ENCODE data around the gene OR52B2. TPM values are rescaled to one million over a fixed set of nuclear protein-coding genes. Genes with fewer than 3 reads are reported as not detected.
"Not testable (repeated sequence)": the region's sequence is repeated elsewhere in the genome, so short reads cannot be mapped to it uniquely, and the experiment has no call there.

The OR52B2 gene
- total RNA-seq, 1 donor from 2014 or later = not detected

GRCh38 chr11:6156628-6157359 is 13.3 kb downstream of the OR52B2 start:
- no peak for DNase-seq (ENCODE audit: low read depth)

DNA sequence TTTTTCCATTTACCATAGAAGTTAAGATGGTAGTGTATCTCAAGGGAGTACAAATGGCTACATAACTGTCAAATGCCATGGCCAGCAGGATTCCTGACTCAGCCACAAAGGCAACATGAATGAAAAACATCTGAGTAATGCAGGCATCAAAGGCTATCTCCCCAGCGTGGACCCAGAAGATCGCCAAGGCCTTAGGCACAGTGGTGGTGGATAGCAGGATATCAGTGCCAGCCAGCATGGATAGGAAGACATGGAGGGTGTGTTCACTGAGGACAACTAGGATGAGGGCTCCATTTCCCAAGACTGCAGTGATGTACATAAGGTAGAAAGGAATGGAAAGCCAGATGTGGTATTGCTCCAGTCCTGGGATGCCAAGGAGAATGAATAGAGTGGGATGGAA is 18.0 kb downstream of the OR52B2 start:
- DNase-seq (ENCODE audit: low read depth) = no peak

- no peak for DNase-seq (ENCODE audit: low read depth)
Observed at GRCh38 chr11:6151117-6151516, 19.0 kb downstream of the OR52B2 start.

GRCh38 chr11:6143737-6144136 is 26.4 kb downstream of the OR52B2 start:
- DNase-seq (ENCODE audit: low read depth) = not testable (repeated sequence)

DNA sequence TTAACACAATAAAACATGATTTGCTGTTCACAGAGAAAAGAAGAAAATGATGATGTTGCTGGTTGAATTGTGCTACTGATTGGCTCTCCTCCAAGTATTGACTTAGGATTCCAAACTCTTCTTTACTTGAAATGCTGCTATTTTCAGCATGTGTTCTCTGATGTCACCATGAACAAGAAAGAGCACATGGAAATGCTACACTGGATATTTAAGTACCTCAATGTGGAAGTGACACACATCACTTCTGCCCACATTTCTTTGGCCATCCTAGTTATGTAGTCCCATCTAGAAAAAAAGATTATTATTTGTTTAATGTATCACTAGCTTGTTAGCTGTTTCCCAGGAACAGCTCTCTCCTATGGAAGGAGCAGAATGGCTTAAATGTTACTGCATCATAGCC is 27.2 kb downstream of the OR52B2 start:
- DNase-seq (ENCODE audit: low read depth) = no peak

DNA sequence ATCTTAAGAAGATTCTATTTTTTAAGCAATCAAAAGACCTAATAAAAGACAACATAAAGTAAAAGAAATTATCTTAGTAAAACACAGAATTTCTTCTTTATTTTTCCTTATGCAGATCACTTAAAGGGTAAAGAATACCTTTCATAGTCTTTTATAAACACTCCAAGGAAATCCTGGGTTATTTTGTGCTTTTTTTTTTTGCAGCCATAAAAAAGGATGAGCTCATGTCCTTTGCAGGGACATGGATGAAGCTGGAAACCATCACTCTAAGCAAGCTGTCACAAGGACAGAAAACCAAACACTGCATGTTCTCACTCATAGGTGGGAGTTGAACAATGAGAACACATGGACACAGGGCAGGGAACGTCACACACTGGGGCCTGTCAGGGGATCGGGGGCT is 34.2 kb downstream of the OR52B2 start:
- not testable (repeated sequence) for DNase-seq (ENCODE audit: low read depth)

DNA sequence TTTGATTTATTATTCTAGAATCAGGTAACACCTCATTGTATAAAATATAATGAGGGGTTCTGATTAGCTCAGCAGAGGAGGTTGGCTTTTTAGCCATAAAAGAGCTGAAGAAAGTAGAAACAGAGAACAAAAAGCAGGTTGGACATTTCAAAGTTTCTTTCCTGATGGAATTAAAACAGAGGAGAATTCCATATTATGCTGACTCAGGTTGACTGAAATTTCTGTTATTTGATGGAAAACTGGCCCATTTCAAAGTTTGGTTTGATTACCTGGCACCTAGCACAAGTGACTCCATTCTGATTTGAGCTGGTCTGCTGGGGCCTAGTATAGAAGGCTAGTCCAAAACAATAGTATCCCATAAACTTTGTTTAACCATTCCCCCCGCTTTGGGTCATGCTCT is 37.7 kb downstream of the OR52B2 start:
- no peak for DNase-seq (ENCODE audit: low read depth)

- DNase-seq (ENCODE audit: low read depth) = no peak
Observed at GRCh38 chr11:6129635-6130034, 40.5 kb downstream of the OR52B2 start.

DNA sequence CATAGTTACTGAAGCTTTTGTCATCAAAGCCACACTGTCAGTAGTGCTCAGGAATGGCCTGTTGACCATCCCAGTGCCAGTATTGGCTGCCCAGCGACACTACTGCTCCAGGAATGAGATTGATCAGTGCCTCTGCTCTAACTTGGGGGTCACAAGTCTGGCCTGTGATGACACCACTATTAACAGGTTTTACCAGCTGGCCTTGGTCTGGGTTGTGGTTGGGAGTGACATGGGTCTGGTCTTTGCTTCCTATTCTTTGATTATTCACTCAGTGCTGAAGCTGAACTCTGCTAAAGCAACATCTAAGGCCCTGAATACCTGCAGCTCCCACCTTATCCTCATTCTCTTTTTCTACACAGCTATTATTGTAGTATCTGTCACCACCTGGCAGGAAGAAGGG is 41.1 kb downstream of the OR52B2 start:
- DNase-seq (ENCODE audit: low read depth) = no peak

- no peak for DNase-seq (ENCODE audit: low read depth)
Observed at GRCh38 chr11:6127881-6128280, 42.2 kb downstream of the OR52B2 start.

DNA sequence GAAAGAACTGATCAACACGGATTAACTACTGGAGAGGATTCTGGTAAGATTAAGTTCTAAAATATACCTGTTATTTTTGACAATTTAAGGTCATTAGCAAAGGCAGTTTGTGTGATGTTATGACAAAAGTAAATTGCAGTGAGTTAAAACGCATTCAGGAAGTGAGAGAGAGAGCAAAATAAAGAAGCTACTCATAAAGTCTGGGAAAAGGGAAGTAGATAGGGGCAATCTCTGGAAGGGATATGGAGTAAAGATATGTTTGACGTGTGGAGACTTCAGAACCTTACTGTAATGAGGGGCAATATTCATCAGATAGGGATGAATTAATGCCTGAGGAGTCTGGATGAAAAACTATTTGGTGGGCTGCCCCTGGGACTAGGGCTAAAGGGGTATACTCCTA is 45.9 kb downstream of the OR52B2 start:
- no peak for DNase-seq (ENCODE audit: low read depth)

Other genes with a start within 250 kb of the OR52B2 start
- gene OR56A3, start 228.1 kb downstream of the OR52B2 start, total RNA-seq = not detected in 2 replicates
- gene OR56A5, start 201.8 kb downstream of the OR52B2 start, total RNA-seq = not detected in 2 replicates
- not detected in 2 replicates for gene OR52L1, start 183.3 kb downstream of the OR52B2 start, total RNA-seq
- gene OR56A4, start 163.4 kb downstream of the OR52B2 start, total RNA-seq = not detected in 2 replicates
- 0.05 TPM in 1 of 2 replicates, not detected in the other for gene OR56A1, start 139.6 kb downstream of the OR52B2 start, total RNA-seq
- not detected in 2 replicates for gene OR56B4, start 62.6 kb downstream of the OR52B2 start, total RNA-seq
- gene OR52W1, start 28.9 kb upstream of the OR52B2 start, total RNA-seq = not detected in 2 replicates
- not detected in 2 replicates for gene C11orf42, start 35.2 kb upstream of the OR52B2 start, total RNA-seq
- 26.4 and 36.6 TPM in 2 replicates for gene FHIP1B, start 64.3 kb upstream of the OR52B2 start, total RNA-seq
- gene CNGA4, start 68.8 kb upstream of the OR52B2 start, total RNA-seq = 0.10 TPM in 1 of 2 replicates, not detected in the other
- gene CCKBR, start 89.5 kb upstream of the OR52B2 start, total RNA-seq = not detected in 2 replicates
- gene CAVIN3, start 150.2 kb upstream of the OR52B2 start, total RNA-seq = 124 and 168 TPM in 2 replicates
- gene SMPD1, start 220.1 kb upstream of the OR52B2 start, total RNA-seq = 86.0 and 92.6 TPM in 2 replicates
- 16.4 and 18.4 TPM in 2 replicates for gene APBB1, start 248.8 kb upstream of the OR52B2 start, total RNA-seq